SK-N-SH treated with all-trans-retinoic acid at 6 μM for 48 hours (cell line): ENCODE results near the gene DRP2.

Source experiments
- ATAC-seq: fragments of 200-7000 bp; cut with Tn5 transposase; 3 replicates; pipeline ENCODE4 v1.9.1; 2020; ENCODE audit warnings: mild to moderate bottlenecking, moderate library complexity
- ARNTL ChIP-seq: fragments of 450-650 bp; formaldehyde crosslinking; IDR thresholded peaks from 2 replicates; pipeline ENCODE4 v1.5.0; 2020; ENCODE audit warnings: low read depth, mild to moderate bottlenecking, moderate library complexity, borderline replicate concordance
- BACH2 ChIP-seq: fragments of 250-450 bp; sonication (Bioruptor Pico); IDR thresholded peaks from 2 replicates; pipeline ENCODE4 v1.9.0; 2021; ENCODE audit warnings: mild to moderate bottlenecking, borderline replicate concordance
- CREB5 ChIP-seq: fragments of 250-450 bp; sonication (Bioruptor Pico); IDR thresholded peaks from 2 replicates; pipeline ENCODE4 v1.5.1; 2020; ENCODE audit warnings: low read depth, mild to moderate bottlenecking, moderate library complexity
- CSRNP3 ChIP-seq: fragments of 250-450 bp; sonication (Bioruptor Pico); IDR thresholded peaks from 2 replicates; pipeline ENCODE4 v1.5.1; 2021; ENCODE audit warnings: mild to moderate bottlenecking, moderate library complexity
- ESRRG ChIP-seq: fragments of 250-450 bp; sonication (Bioruptor Pico); IDR thresholded peaks from 2 replicates; pipeline ENCODE4 v1.6.1; 2021; ENCODE audit warnings: mild to moderate bottlenecking
- GLIS3 ChIP-seq: fragments of 250-450 bp; sonication (Bioruptor Pico); IDR thresholded peaks from 2 replicates; pipeline ENCODE4 v1.5.0; 2020; ENCODE audit warnings: mild to moderate bottlenecking, moderate library complexity
- OSR1 ChIP-seq: fragments of 250-450 bp; sonication (Bioruptor Pico); IDR thresholded peaks from 2 replicates; pipeline ENCODE4 v1.8.0; 2022; ENCODE audit warnings: moderate library complexity, mild to moderate bottlenecking, inconsistent platforms
- POU6F1 ChIP-seq: fragments of 250-450 bp; sonication (Bioruptor Pico); IDR thresholded peaks from 2 replicates; pipeline ENCODE4 v1.8.0; 2021; ENCODE audit warnings: low read depth, mild to moderate bottlenecking, moderate library complexity, borderline replicate concordance
- PPARA ChIP-seq: fragments of 250-450 bp; sonication (Bioruptor Pico); IDR thresholded peaks from 2 replicates; pipeline ENCODE4 v1.5.0; 2020; ENCODE audit warnings: mild to moderate bottlenecking, borderline replicate concordance
- RARB ChIP-seq: fragments of 250-450 bp; sonication (Bioruptor Pico); IDR thresholded peaks from 2 replicates; pipeline ENCODE4 v1.8.0; 2021; ENCODE audit warnings: mild to moderate bottlenecking, moderate library complexity
- SNAI2 ChIP-seq: fragments of 250-450 bp; sonication (Bioruptor Pico); IDR thresholded peaks from 2 replicates; pipeline ENCODE4 v1.5.0; 2020; ENCODE audit warnings: mild to moderate bottlenecking, moderate library complexity
- TCF4 ChIP-seq: fragments of 250-450 bp; sonication (Bioruptor Pico); IDR thresholded peaks from 2 replicates; pipeline ENCODE4 v1.8.0; 2021; ENCODE audit warnings: mild to moderate bottlenecking, moderate library complexity, borderline replicate concordance
- TOX ChIP-seq: fragments of 250-450 bp; sonication (Bioruptor Pico); IDR thresholded peaks from 2 replicates; pipeline ENCODE4 v1.8.0; 2021; ENCODE audit warnings: mild to moderate bottlenecking, moderate library complexity, borderline replicate concordance
- ZC3H10 ChIP-seq: fragments of 250-450 bp; sonication (Bioruptor Pico); IDR thresholded peaks from 2 replicates; pipeline ENCODE4 v1.5.1; 2021; ENCODE audit warnings: mild to moderate bottlenecking, moderate library complexity
- ZFP3 ChIP-seq: fragments of 250-450 bp; sonication (Bioruptor Pico); IDR thresholded peaks from 2 replicates; pipeline ENCODE4 v1.5.0; 2020; ENCODE audit warnings: mild to moderate bottlenecking, moderate library complexity
- ZFP30 ChIP-seq: fragments of 450-650 bp; formaldehyde crosslinking; IDR thresholded peaks from 2 replicates; pipeline ENCODE4 v1.5.0; 2022; ENCODE audit warnings: mild to moderate bottlenecking, moderate library complexity
- ZNF565 ChIP-seq: fragments of 450-650 bp; formaldehyde crosslinking; conservative IDR thresholded peaks from 2 replicates; pipeline ENCODE4 v1.5.0; 2020; ENCODE audit warnings: low read depth, mild to moderate bottlenecking, moderate library complexity
- ZNF8 ChIP-seq: fragments of 450-650 bp; formaldehyde crosslinking; IDR thresholded peaks from 2 replicates; pipeline ENCODE4 v1.5.0; 2020; ENCODE audit warnings: mild to moderate bottlenecking, moderate library complexity

DRP2 gene

GRCh38 chrX:101208152-101208905 is 11.3 kb upstream of the DRP2 start:
- TF ChIP-seq ZFP3: no peak
- TF ChIP-seq ZFP30: no peak
- TF ChIP-seq RARB: no peak
- no peak for TF ChIP-seq TCF4 (CRISPR knock-in tag)
- no peak for TF ChIP-seq ZNF565
- peak; percentile 71 for ATAC-seq

GRCh38 chrX:101210630-101211029 is 9.0 kb upstream of the DRP2 start:
- no peak for ATAC-seq
- no peak for TF ChIP-seq GLIS3 (CRISPR knock-in tag)
- TF ChIP-seq TOX: no peak
- no peak for TF ChIP-seq CREB5 (CRISPR knock-in tag)
- TF ChIP-seq TCF4 (CRISPR knock-in tag): no peak
- TF ChIP-seq BACH2 (CRISPR knock-in tag): no peak
- no peak for TF ChIP-seq OSR1 (CRISPR knock-in tag)
- no peak for TF ChIP-seq POU6F1 (CRISPR knock-in tag)
- no peak for TF ChIP-seq ESRRG (CRISPR knock-in tag)

- no peak for ATAC-seq
- TF ChIP-seq POU6F1 (CRISPR knock-in tag) (no peak), ZNF8 (CRISPR knock-in tag) (no peak)
Measured at GRCh38 chrX:101217689-101218088, 1.9 kb upstream of the DRP2 start.

- no peak for ATAC-seq
- TF ChIP-seq PPARA (CRISPR knock-in tag): no peak
- no peak for TF ChIP-seq CSRNP3 (CRISPR knock-in tag)
- no peak for TF ChIP-seq ZNF565
Measured at GRCh38 chrX:101219864-101220346, 319 bp downstream of the DRP2 start.

- TF ChIP-seq CSRNP3 (CRISPR knock-in tag) (no peak), ARNTL (CRISPR knock-in tag) (no peak)
- no peak for ATAC-seq
Measured at GRCh38 chrX:101220662-101221260, 1.2 kb downstream of the DRP2 start.

GRCh38 chrX:101223226-101223625 is 3.6 kb downstream of the DRP2 start:
- no peak for ATAC-seq
- no peak for TF ChIP-seq ZFP30
- TF ChIP-seq SNAI2 (CRISPR knock-in tag): no peak
- no peak for TF ChIP-seq GLIS3 (CRISPR knock-in tag)
- TF ChIP-seq ZNF8 (CRISPR knock-in tag): no peak
- TF ChIP-seq POU6F1 (CRISPR knock-in tag): no peak
- no peak for TF ChIP-seq ZC3H10 (CRISPR knock-in tag)
- TF ChIP-seq CREB5 (CRISPR knock-in tag): no peak
- no peak for TF ChIP-seq RARB
- TF ChIP-seq TCF4 (CRISPR knock-in tag): no peak
